SU-DHL-6 (cell line): Measurements from ENCODE around the gene CTCF.

Experiments
- H2AFZ ChIP-seq: fragments of 200-600 bp; sonication (generic); 2 replicates; pipeline ENCODE4 v1.6.1; 2014; ENCODE audit warnings: low read depth, mild to moderate bottlenecking, moderate library complexity, mixed read lengths, antibody characterized with exemption, low read length; ENCODE audit not compliant: severe bottlenecking
- H3F3A ChIP-seq: fragments of 200-600 bp; shearing (Covaris generic); 2 replicates; pipeline ENCODE4 v1.6.0; 2016; ENCODE audit warnings: antibody characterized with exemption, mild to moderate bottlenecking; ENCODE audit not compliant: insufficient read depth
- H3K27ac ChIP-seq: fragments of 200-600 bp; sonication (generic); 2 replicates; pipeline ENCODE4 v1.5.1; 2016; ENCODE audit warnings: low read depth, mild to moderate bottlenecking, low read length, moderate library complexity, mixed read lengths
- H3K27me3 ChIP-seq: fragments of 200-600 bp; sonication (generic), shearing (Covaris generic); 2 replicates; pipeline ENCODE4 v1.6.0; 2014; ENCODE audit warnings: mild to moderate bottlenecking, low read length
- H3K36me3 ChIP-seq: fragments of 200-600 bp; sonication (generic); 2 replicates; pipeline ENCODE4 v1.6.1; 2014; ENCODE audit warnings: mild to moderate bottlenecking, low read length, mixed read lengths
- H3K4me2 ChIP-seq: fragments of 300-600, 200-600 bp; shearing (Covaris generic), sonication (generic); 2 replicates; pipeline ENCODE4 v1.6.0; 2014; ENCODE audit warnings: low read length, low read depth, mild to moderate bottlenecking; ENCODE audit not compliant: poor library complexity, severe bottlenecking
- H3K4me3 ChIP-seq: fragments of 200-600 bp; sonication (generic); 2 replicates; pipeline ENCODE4 v1.5.1; 2014; ENCODE audit warnings: antibody characterized with exemption, low read length, mild to moderate bottlenecking, mixed read lengths; ENCODE audit not compliant: insufficient read depth, poor library complexity, severe bottlenecking
- H3K79me2 ChIP-seq: fragments of 200-600 bp; sonication (generic); 2 replicates; pipeline ENCODE4 v1.6.1; 2014; ENCODE audit warnings: mild to moderate bottlenecking, low read length, moderate library complexity; ENCODE audit not compliant: insufficient read depth
- H3K9ac ChIP-seq: fragments of 200-600 bp; sonication (generic); 2 replicates; pipeline ENCODE4 v1.7.0; 2014; ENCODE audit warnings: mild to moderate bottlenecking, low read length
- H3K9me2 ChIP-seq: fragments of 200-600 bp; sonication (generic); replicated peaks from 2 replicates; pipeline ENCODE4 v1.6.1; 2014; ENCODE audit warnings: low read length; ENCODE audit not compliant: insufficient read depth
- H3K9me3 ChIP-seq: fragments of 200-600 bp; sonication (generic); 2 replicates; pipeline ENCODE4 v1.6.1; 2014; ENCODE audit warnings: low read length, mixed read lengths; ENCODE audit not compliant: insufficient read depth
- H4K20me1 ChIP-seq: fragments of 200-600 bp; sonication (generic); 2 replicates; pipeline ENCODE4 v1.6.1; 2014; ENCODE audit warnings: low read depth, mild to moderate bottlenecking, antibody characterized with exemption, low read length, moderate library complexity, mixed read lengths
- CTCF ChIP-seq: fragments of 200-600 bp; sonication (generic); IDR thresholded peaks from one replicate; pipeline ENCODE4 v1.5.1; 2017; ENCODE audit warnings: antibody characterized with exemption, mild to moderate bottlenecking, low read length, moderate library complexity; ENCODE audit not compliant: insufficient read depth, poor library complexity, severe bottlenecking
- EZH2phosphoT487 ChIP-seq: fragments of 200-600 bp; sonication (generic), shearing (Covaris generic); conservative IDR thresholded peaks from 2 replicates; pipeline ENCODE4 v1.6.1; 2018; ENCODE audit warnings: mild to moderate bottlenecking, antibody characterized with exemption, low read length, moderate library complexity, mixed read lengths

CTCF gene

GRCh38 chr16:67666032-67666551, 103.8 kb downstream of the CTCF start:
- H2AFZ ChIP-seq: peak overlapping the region; percentile 86
- H3K4me2 ChIP-seq: peak overlapping the region; percentile 66
- H3K79me2 ChIP-seq: no peaks in the 10 kb centered on the region
- no peak overlapping the region for H3K27ac ChIP-seq
- TF ChIP-seq CTCF (no peak), EZH2phosphoT487 (no peak)
- H3K9ac ChIP-seq: peak overlapping the region; percentile 52
- no peaks in the 10 kb centered on the region for H3K27me3 ChIP-seq
- no peaks in the 10 kb centered on the region for H4K20me1 ChIP-seq
- H3K9me3 ChIP-seq: no peaks in the 10 kb centered on the region
- peak overlapping the region; percentile 60 for H3K4me3 ChIP-seq
- H3F3A ChIP-seq: peaks cover 3% of the 10 kb centered on the region; the same call in 1 of the 2 replicates
- H3K36me3 ChIP-seq: no peaks in the 10 kb centered on the region
- no peaks in the 10 kb centered on the region for H3K9me2 ChIP-seq

GRCh38 chr16:67666559-67667452, 104.5 kb downstream of the CTCF start, which contains the start of the genes C16orf86 and ENKD1:
Gene C16orf86, plus strand, starts transcription at chr16:67666814. Its CDS starts 157 bp downstream, at chr16:67666971.
Gene ENKD1, minus strand, starts transcription at chr16:67666750. Its CDS starts 308 bp downstream, at chr16:67666442.
- TF ChIP-seq CTCF (no peak), EZH2phosphoT487 (no peak)
- Histone ChIP-seq H3K27ac (no peak within 1 kb of the TSS), H3F3A (peaks cover 3% of the 10 kb centered on the region; the same call in 1 of the 2 replicates)

GRCh38 chr16:67667453-67667816, 105.1 kb downstream of the CTCF start:
- no peak overlapping the region for H3K27ac ChIP-seq
- H3K4me3 ChIP-seq: no peak overlapping the region
- H3K27me3 ChIP-seq: no peaks in the 10 kb centered on the region
- no peaks in the 10 kb centered on the region for H3K79me2 ChIP-seq
- H3K36me3 ChIP-seq: no peaks in the 10 kb centered on the region
- no peaks in the 10 kb centered on the region for H3K9me3 ChIP-seq
- TF ChIP-seq EZH2phosphoT487 (no peak), CTCF (no peak)
- no peak overlapping the region for H2AFZ ChIP-seq
- peaks cover 3% of the 10 kb centered on the region; the same call in 1 of the 2 replicates for H3F3A ChIP-seq
- no peaks in the 10 kb centered on the region for H4K20me1 ChIP-seq
- peak overlapping the region; percentile 4 for H3K4me2 ChIP-seq
- no peak overlapping the region for H3K9ac ChIP-seq
- H3K9me2 ChIP-seq: no peaks in the 10 kb centered on the region

More at GRCh38 chr16:67666559-67667452, 104.5 kb downstream of the CTCF start, which contains the start of the genes C16orf86 and ENKD1:
- Histone ChIP-seq H2AFZ (peak within 1 kb of the TSS; percentile 86), H3K4me3 (peak within 1 kb of the TSS; percentile 60), H3K36me3 (no peaks in the 10 kb centered on the region), H3K79me2 (no peaks in the 10 kb centered on the region), H3K9me3 (no peaks in the 10 kb centered on the region), H3K27me3 (no peaks in the 10 kb centered on the region), H3K9me2 (no peaks in the 10 kb centered on the region), H3K9ac (peak within 1 kb of the TSS; percentile 52), H4K20me1 (no peaks in the 10 kb centered on the region), H3K4me2 (peak within 1 kb of the TSS; percentile 66)
